B cell (primary cell): ENCODE measurements around the gene CHST15. TPM values are rescaled to one million over a fixed set of nuclear protein-coding genes. Genes with fewer than 3 reads are reported as not detected.

ENCODE experiments used
- ATAC-seq: fragments of 200-7000 bp; cut with Tn5 transposase; one replicate; pipeline ENCODE4 v1.10.0; 2021; ENCODE audit warnings: low read depth, mild to moderate bottlenecking, moderate number of reproducible peaks, moderate library complexity
- CTCF ChIA-PET: fragments of 350-600 bp; sonication (Branson Sonifier 250); formaldehyde crosslinking; loops from one replicate; lab custom pipeline; 2021; ENCODE audit warnings: antibody characterized with exemption, inconsistent platforms; lab: Charles Lee
- POLR2A ChIA-PET: fragments of 350-600 bp; sonication (Branson Sonifier 250); formaldehyde crosslinking; loops from one replicate; lab custom pipeline; 2021; ENCODE audit warnings: antibody characterized with exemption; lab: Charles Lee
- DNase-seq: peaks from one replicate; pipeline ENCODE4 v3.0.0; 2013
- H2AFZ ChIP-seq: 2 replicates; pipeline ENCODE4 v1.6.1; 2012; ENCODE audit warnings: mild to moderate bottlenecking, low read depth, low read length; ENCODE audit not compliant: insufficient read depth, poor library complexity, severe bottlenecking
- H3K27ac ChIP-seq, 2 donors: 1 replicate in 1 of 2; 2 replicates in 1 of 2; pipeline ENCODE4 v1.5.1; 2012 to 2013; ENCODE audit warnings: low read length in 2 of 2, mild to moderate bottlenecking in 2 of 2, moderate library complexity in 1 of 2
- H3K27me3 ChIP-seq, 4 experiments: fragments of 200-600 bp in 1 of 4; sonication (generic) in 1 of 4; replicated peaks in 1 of 4; 1 replicate in 2 of 4; 2 replicates in 2 of 4; pipeline versions ENCODE4 v1.6.1 to v1.7.0; 2013 to 2016; ENCODE audit warnings: low read length in 3 of 4, mild to moderate bottlenecking in 2 of 4, mixed read lengths in 1 of 4, moderate library complexity in 1 of 4; ENCODE audit not compliant: insufficient read depth in 4 of 4, control insufficient read depth in 3 of 4; ENCODE audit errors: control extremely low read depth in 1 of 4
- H3K36me3 ChIP-seq, 2 experiments: replicated peaks in 1 of 2; 1 replicate in 1 of 2; 2 replicates in 1 of 2; pipeline versions ENCODE4 v1.6.1 to v1.7.1; 2013; ENCODE audit warnings: low read length in 1 of 2; ENCODE audit not compliant: insufficient read depth in 2 of 2, control insufficient read depth in 1 of 2; ENCODE audit errors: control extremely low read depth in 1 of 2, extremely low read depth in 1 of 2
- H3K4me1 ChIP-seq, 2 donors: fragments of 200-600 bp in 1 of 2; sonication (generic) in 1 of 2; 1 replicate in 1 of 2; 2 replicates in 1 of 2; pipeline versions ENCODE4 v1.5.1 to v1.6.1; 2013 to 2017; ENCODE audit warnings: low read length in 2 of 2; ENCODE audit not compliant: control insufficient read depth in 2 of 2, insufficient read depth in 2 of 2
- H3K4me2 ChIP-seq: replicated peaks from 2 replicates; pipeline ENCODE3; 2012; ENCODE audit warnings: mild to moderate bottlenecking, low read depth, low read length; ENCODE audit not compliant: poor library complexity, severe bottlenecking
- H3K4me3 ChIP-seq, 5 experiments: fragments of 200-600 bp in 1 of 5; sonication (generic) in 1 of 5; 1 replicate in 3 of 5; 2 replicates in 2 of 5; pipeline versions ENCODE4 v1.5.1 to v1.7.0; 2011 to 2016; ENCODE audit warnings: low read length in 4 of 5, mild to moderate bottlenecking in 4 of 5, low read depth in 2 of 5, control low read depth in 1 of 5, moderate library complexity in 1 of 5; ENCODE audit not compliant: insufficient read depth in 1 of 5; ENCODE audit errors: control extremely low read depth in 1 of 5, extremely low read depth in 1 of 5
- H3K79me2 ChIP-seq: fragments of 200-600 bp; sonication (generic); one replicate; pipeline ENCODE4 v1.6.0; 2016; ENCODE audit warnings: low read length; ENCODE audit not compliant: control insufficient read depth, insufficient read depth
- H3K9ac ChIP-seq: fragments of 200-600 bp; sonication (generic); 2 replicates; pipeline ENCODE4 v1.6.1; 2017; ENCODE audit warnings: mild to moderate bottlenecking, low read length, moderate library complexity
- H3K9me3 ChIP-seq, 3 donors: one replicate each; pipeline versions ENCODE4 v1.6.1 to v1.7.1; 2013; ENCODE audit warnings: low read length in 2 of 3; ENCODE audit not compliant: control insufficient read depth in 2 of 3, insufficient read depth in 1 of 3; ENCODE audit errors: control extremely low read depth in 1 of 3
- H4K20me1 ChIP-seq: 2 replicates; pipeline ENCODE4 v1.6.0; 2012; ENCODE audit warnings: mild to moderate bottlenecking, low read length; ENCODE audit not compliant: insufficient read depth, control insufficient read depth, poor library complexity, severe bottlenecking
- H3K27ac Mint-ChIP-seq: one replicate; pipeline ENCODE4 v1.8.0; 2021; ENCODE audit warnings: mixed read lengths
- H3K27me3 Mint-ChIP-seq: one replicate; pipeline ENCODE4 v1.8.0; 2021; ENCODE audit warnings: mixed read lengths
- H3K4me1 Mint-ChIP-seq: one replicate; pipeline ENCODE4 v1.8.0; 2021; ENCODE audit warnings: mixed read lengths
- H3K4me3 Mint-ChIP-seq: one replicate; pipeline ENCODE4 v1.8.0; 2021; ENCODE audit warnings: mixed read lengths
- H3K9me3 Mint-ChIP-seq: one replicate; pipeline ENCODE4 v1.8.0; 2022; ENCODE audit warnings: mixed read lengths; ENCODE audit not compliant: insufficient read depth
- EZH2 ChIP-seq: IDR thresholded peaks from 2 replicates; pipeline ENCODE4 v1.6.1; 2012; ENCODE audit warnings: borderline replicate concordance, low read depth, mild to moderate bottlenecking, moderate library complexity, low read length; ENCODE audit not compliant: insufficient read depth, poor library complexity, severe bottlenecking
- WGBS: methylation state at CpG from one replicate; pipeline ENCODE4 v1.1.5; 2013; ENCODE audit warnings: missing lambda C conversion rate; ENCODE audit not compliant: insufficient coverage; 5-methylcytosine and 5-hydroxymethylcytosine counted together
- intact Hi-C: fragments of 100-400 bp; cut with micrococcal nuclease; formaldehyde crosslinking; loops from one replicate; pipeline ENCODE4 v1.10.0; 2022
- polyA plus RNA-seq: library from polyadenylated mRNA; depleted of rRNA; stranded (reverse); fragments of >200 nt; gene quantifications from 2 replicates; pipeline ENCODE4 v1.2.3, GENCODE V29; 2012
- total RNA-seq, 2 donors: library from RNA; stranded (reverse); fragments of 120-200 nt in 1 of 2; gene quantifications; 1 replicate in 1 of 2; 2 replicates in 1 of 2; pipeline versions ENCODE4 v1.2.3 to v1.2.4, GENCODE V29; 2013 to 2022
- TF ChIP-seq, protein P1 (sequence below): fragments of 200-600 bp; IDR thresholded peaks from one replicate; pipeline ENCODE4 v1.8.0; 2022; ENCODE audit warnings: antibody characterized with exemption, mild to moderate bottlenecking

CHST15 gene
- total and polyA plus RNA-seq, 2 donors (not counting 1 experiment from before 2014, with no cell fraction given): 17.9 to 75.4 TPM

DNA sequence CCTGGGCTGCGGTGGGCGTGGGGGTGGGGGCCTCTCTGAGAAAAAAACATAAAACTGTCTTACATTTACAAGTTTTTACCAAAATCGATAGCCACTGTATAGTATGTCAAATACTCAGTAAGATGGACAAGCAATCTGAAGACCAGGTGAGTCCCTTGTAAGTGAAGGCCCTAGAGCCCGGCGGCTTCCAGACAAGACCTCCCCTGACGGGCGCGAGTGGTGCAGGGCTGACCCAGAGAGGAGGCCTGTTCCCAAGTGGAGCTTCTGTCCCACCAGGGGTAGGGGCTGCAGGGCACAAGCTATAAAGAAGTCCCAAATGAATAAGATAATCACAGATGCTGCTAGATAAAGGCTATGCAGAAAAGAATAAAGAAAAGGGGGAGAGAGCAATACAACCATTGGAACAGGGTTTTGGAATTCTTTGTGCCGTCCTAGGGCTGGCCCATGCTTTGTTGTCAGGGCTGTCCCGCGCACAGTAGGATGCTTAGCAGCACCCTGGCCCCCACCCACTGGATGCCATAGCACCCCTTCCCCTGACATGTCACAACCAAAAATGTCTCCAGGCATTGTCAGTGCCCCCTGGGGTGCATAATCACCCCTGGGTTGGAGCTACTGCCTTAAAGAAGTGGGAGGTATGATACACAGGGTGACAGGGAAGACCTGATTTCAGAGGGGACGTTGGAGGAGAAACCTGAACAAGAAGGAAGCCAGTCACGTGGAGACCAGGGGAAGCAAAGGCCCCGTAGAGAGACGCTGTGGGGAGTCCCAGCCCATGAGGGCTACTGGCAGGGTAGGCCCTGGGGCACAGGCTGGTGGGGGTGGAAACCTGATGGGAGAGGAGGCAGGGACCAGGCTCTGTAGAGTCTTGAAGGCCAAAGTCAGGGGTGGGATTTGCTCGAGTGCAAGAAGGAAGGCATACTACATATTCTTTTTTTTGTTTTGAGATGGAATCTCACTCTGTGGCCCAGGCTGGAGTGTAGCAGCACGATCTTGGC, 43.1 kb downstream of the CHST15 start:
- Histone ChIP-seq H3K4me3 (no peak overlapping the region), H4K20me1 (peaks cover 28% of the 10 kb centered on the region), H3K9me3 (peaks cover 0 to 6% (median 0%) of the 10 kb centered on the region in 3 donors), H3K36me3 (no peaks in the 10 kb centered on the region), H3K9ac (no peak overlapping the region), H2AFZ (no peak overlapping the region), H3K27me3 (no peaks in the 10 kb centered on the region), H3K27ac (no peak overlapping the region), H3K79me2 (peaks cover 64% of the 10 kb centered on the region), H3K4me2 (no peak overlapping the region), H3K4me1 (peaks cover 12 to 14% of the 10 kb centered on the region in 2 donors)
- DNase-seq: no peak
- WGBS: 90% methylated on average over 12 of the region's 17 CpGs
- Mint-ChIP-seq H3K9me3 (no peaks in the 10 kb centered on the region), H3K27ac (no peak overlapping the region), H3K4me3 (no peak overlapping the region), H3K27me3 (no peaks in the 10 kb centered on the region), H3K4me1 (peaks cover 43% of the 10 kb centered on the region)
- no peak for ATAC-seq
- CTCF ChIA-PET: no interaction called here
- TF ChIP-seq EZH2: no peak
- TF ChIP-seq, protein P1, sequence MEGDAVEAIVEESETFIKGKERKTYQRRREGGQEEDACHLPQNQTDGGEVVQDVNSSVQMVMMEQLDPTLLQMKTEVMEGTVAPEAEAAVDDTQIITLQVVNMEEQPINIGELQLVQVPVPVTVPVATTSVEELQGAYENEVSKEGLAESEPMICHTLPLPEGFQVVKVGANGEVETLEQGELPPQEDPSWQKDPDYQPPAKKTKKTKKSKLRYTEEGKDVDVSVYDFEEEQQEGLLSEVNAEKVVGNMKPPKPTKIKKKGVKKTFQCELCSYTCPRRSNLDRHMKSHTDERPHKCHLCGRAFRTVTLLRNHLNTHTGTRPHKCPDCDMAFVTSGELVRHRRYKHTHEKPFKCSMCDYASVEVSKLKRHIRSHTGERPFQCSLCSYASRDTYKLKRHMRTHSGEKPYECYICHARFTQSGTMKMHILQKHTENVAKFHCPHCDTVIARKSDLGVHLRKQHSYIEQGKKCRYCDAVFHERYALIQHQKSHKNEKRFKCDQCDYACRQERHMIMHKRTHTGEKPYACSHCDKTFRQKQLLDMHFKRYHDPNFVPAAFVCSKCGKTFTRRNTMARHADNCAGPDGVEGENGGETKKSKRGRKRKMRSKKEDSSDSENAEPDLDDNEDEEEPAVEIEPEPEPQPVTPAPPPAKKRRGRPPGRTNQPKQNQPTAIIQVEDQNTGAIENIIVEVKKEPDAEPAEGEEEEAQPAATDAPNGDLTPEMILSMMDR: no peak
- POLR2A ChIA-PET: no interaction called here
- intact Hi-C loops: no loop called here

GRCh38 chr10:124049484-124049883, 43.9 kb downstream of the CHST15 start:
- Histone ChIP-seq H3K27ac (no peak overlapping the region), H3K4me2 (no peak overlapping the region), H2AFZ (no peak overlapping the region), H3K79me2 (peaks cover 56% of the 10 kb centered on the region), H3K27me3 (no peaks in the 10 kb centered on the region), H4K20me1 (peaks cover 20% of the 10 kb centered on the region), H3K9me3 (peaks cover 0 to 6% (median 0%) of the 10 kb centered on the region in 3 donors), H3K4me1 (peaks cover 14 to 15% of the 10 kb centered on the region in 2 donors), H3K36me3 (peaks cover 0 to under 1% of the 10 kb centered on the region in 2 experiments), H3K9ac (no peak overlapping the region), H3K4me3 (no peak overlapping the region)
- DNase-seq: no peak
- H3K4me3 Mint-ChIP-seq: no peak overlapping the region
- no peak overlapping the region for H3K27ac Mint-ChIP-seq
- no peaks in the 10 kb centered on the region for H3K9me3 Mint-ChIP-seq
- ATAC-seq: no peak
- no peaks in the 10 kb centered on the region for H3K27me3 Mint-ChIP-seq
- intact Hi-C loops: no loop called here
- no peak for TF ChIP-seq EZH2
- CTCF ChIA-PET: no interaction called here
- POLR2A ChIA-PET: no interaction called here
- H3K4me1 Mint-ChIP-seq: peaks cover 46% of the 10 kb centered on the region
- 100% methylated on average over 1 of the region's 5 CpGs for WGBS
